IMR-90 (cell line): ENCODE data around the gene SCFD2. TPM values are rescaled to one million over a fixed set of nuclear protein-coding genes. Genes with fewer than 3 reads are reported as not detected.

ENCODE experiments used
- ATAC-seq: fragments of 200-7000 bp; cut with Tn5 transposase; 2 replicates; pipeline ENCODE4 v1.9.1; 2020; ENCODE audit warnings: low read depth, mild to moderate bottlenecking, moderate library complexity
- BruUV-seq: library from RNA; stranded (reverse); fragments of 400-500 nt; replicated peaks from 2 replicates; lab custom pipeline; 2021; lab: Mats Ljungman, UMichigan
- CTCF ChIA-PET: fragments of 300-600 bp; formaldehyde crosslinking; extraction: SDS; loops from one replicate; lab custom pipeline; 2021; ENCODE audit warnings: antibody characterized with exemption; lab: Yijun Ruan, JAX
- POLR2A ChIA-PET: fragments of 300-600 bp; sonication (Branson Sonifier 250); formaldehyde crosslinking; loops from one replicate; lab custom pipeline; 2022; ENCODE audit warnings: antibody characterized with exemption; ENCODE audit not compliant: unreplicated experiment; lab: Charles Lee
- DNase-seq: peaks from one replicate; pipeline ENCODE4 v3.0.0; 2013
- H2AFZ ChIP-seq: replicated peaks from 2 replicates; pipeline ENCODE3; 2013; ENCODE audit warnings: low read length, mild to moderate bottlenecking; ENCODE audit not compliant: poor library complexity
- H2AK5ac ChIP-seq: 2 replicates; pipeline ENCODE4 v1.6.1; 2013; ENCODE audit warnings: low read depth, low read length, inconsistent platforms
- H2AK9ac ChIP-seq: replicated peaks from 2 replicates; pipeline ENCODE3; 2013; ENCODE audit warnings: mild to moderate bottlenecking, low read depth, low read length, moderate library complexity; ENCODE audit not compliant: poor library complexity
- H2BK120ac ChIP-seq: 2 replicates; pipeline ENCODE4 v1.6.1; 2013; ENCODE audit warnings: low read depth, low read length, inconsistent platforms
- H2BK15ac ChIP-seq: 3 replicates; pipeline ENCODE4 v1.6.1; 2013; ENCODE audit warnings: low read depth, low read length, inconsistent platforms
- H2BK20ac ChIP-seq: 2 replicates; pipeline ENCODE4 v1.6.1; 2013; ENCODE audit warnings: low read depth, mild to moderate bottlenecking, inconsistent platforms, low read length, moderate library complexity
- H2BK5ac ChIP-seq: 2 replicates; pipeline ENCODE4 v1.6.1; 2013; ENCODE audit warnings: mild to moderate bottlenecking, low read depth, low read length, inconsistent platforms; ENCODE audit not compliant: poor library complexity, severe bottlenecking
- H3K14ac ChIP-seq: replicated peaks from 2 replicates; pipeline ENCODE4 v1.6.1; 2013; ENCODE audit warnings: low read depth, low read length, inconsistent platforms
- H3K18ac ChIP-seq: 2 replicates; pipeline ENCODE4 v1.6.1; 2013; ENCODE audit warnings: low read depth, low read length, control low read depth
- H3K23ac ChIP-seq: 2 replicates; pipeline ENCODE4 v1.6.1; 2013; ENCODE audit warnings: low read depth, low read length, inconsistent platforms
- H3K27ac ChIP-seq: 2 replicates; pipeline ENCODE4 v1.5.1; 2013; ENCODE audit warnings: mild to moderate bottlenecking, control low read depth, low read length; ENCODE audit not compliant: insufficient read depth
- H3K27me3 ChIP-seq: 2 replicates; pipeline ENCODE4 v1.6.1; 2013; ENCODE audit warnings: low read length; ENCODE audit not compliant: control insufficient read depth, insufficient read depth
- H3K36me3 ChIP-seq: 2 replicates; pipeline ENCODE4 v1.6.1; 2013; ENCODE audit warnings: low read length, mixed read lengths; ENCODE audit not compliant: control insufficient read depth, insufficient read depth
- H3K4ac ChIP-seq: 2 replicates; pipeline ENCODE4 v1.6.1; 2013; ENCODE audit warnings: low read depth, low read length, inconsistent platforms
- H3K4me1 ChIP-seq: 2 replicates; pipeline ENCODE4 v1.6.1; 2013; ENCODE audit warnings: low read length, mixed read lengths; ENCODE audit not compliant: control insufficient read depth, insufficient read depth
- H3K4me2 ChIP-seq: 2 replicates; pipeline ENCODE4 v1.6.1; 2013; ENCODE audit warnings: low read depth, mild to moderate bottlenecking, control low read depth, low read length, moderate library complexity
- H3K4me3 ChIP-seq: 2 replicates; pipeline ENCODE4 v1.5.1; 2013; ENCODE audit warnings: low read depth, mild to moderate bottlenecking, control low read depth, low read length, moderate library complexity; ENCODE audit not compliant: insufficient read depth
- H3K56ac ChIP-seq: 2 replicates; pipeline ENCODE4 v1.6.1; 2013; ENCODE audit warnings: low read length, inconsistent platforms; ENCODE audit not compliant: insufficient read depth; ENCODE audit errors: extremely low read depth
- H3K79me1 ChIP-seq, 2 experiments: 2 replicates each; pipeline ENCODE4 v1.6.1; 2013; ENCODE audit warnings: low read length in 2 of 2, inconsistent platforms in 1 of 2, low read depth in 1 of 2
- H3K9ac ChIP-seq: 2 replicates; pipeline ENCODE4 v1.6.1; 2013; ENCODE audit warnings: low read depth, low read length, control low read depth
- H3K9me1 ChIP-seq: 2 replicates; pipeline ENCODE4 v1.6.1; 2013; ENCODE audit warnings: low read length, inconsistent platforms; ENCODE audit not compliant: insufficient read depth
- H3K9me3 ChIP-seq: 2 replicates; pipeline ENCODE4 v1.6.1; 2013; ENCODE audit warnings: low read length; ENCODE audit not compliant: control insufficient read depth, insufficient read depth
- H4K20me1 ChIP-seq: 2 replicates; pipeline ENCODE4 v1.6.1; 2013; ENCODE audit warnings: low read length, inconsistent platforms; ENCODE audit not compliant: insufficient read depth
- H4K5ac ChIP-seq: 2 replicates; pipeline ENCODE4 v1.6.1; 2013; ENCODE audit warnings: mild to moderate bottlenecking, low read depth, low read length, control low read depth
- H4K8ac ChIP-seq, 2 experiments: 2 replicates each; pipeline ENCODE4 v1.6.1; 2013; ENCODE audit warnings: low read depth in 2 of 2, low read length in 2 of 2, control low read depth in 1 of 2, inconsistent platforms in 1 of 2
- H4K91ac ChIP-seq: 2 replicates; pipeline ENCODE4 v1.6.1; 2013; ENCODE audit warnings: low read depth, low read length, inconsistent platforms; ENCODE audit not compliant: insufficient read depth
- RCOR1 ChIP-seq: IDR thresholded peaks from 2 replicates; pipeline ENCODE4 v1.6.1; 2012; ENCODE audit warnings: mild to moderate bottlenecking, low read length, improper control_type of control experiment; ENCODE audit not compliant: insufficient replicate concordance
- WGBS, 2 experiments: methylation state at CpG; one replicate each; pipeline versions ENCODE4 v1.1.5 to v1.1.7; 2013; ENCODE audit warnings: missing lambda C conversion rate in 2 of 2; ENCODE audit not compliant: insufficient read length in 1 of 2; ENCODE audit errors: extremely low coverage in 2 of 2; 5-methylcytosine and 5-hydroxymethylcytosine counted together
- dilution Hi-C: fragments of 300-500 bp; cut with HindIII; formaldehyde crosslinking; loops from one replicate; pipeline ENCODE4 v1.14.3; 2018; ENCODE audit warnings: low sequenced_read_pairs; ENCODE audit not compliant: unreplicated experiment
- in situ Hi-C: fragments of 300-500 bp; cut with MboI; formaldehyde crosslinking; loops from 3 replicates; pipeline ENCODE4 v1.14.3; 2019; ENCODE audit warnings: low sequenced_read_pairs, inconsistent platforms, mixed read lengths
- intact Hi-C: fragments of 100-400 bp; cut with micrococcal nuclease; formaldehyde crosslinking; loops from 2 replicates; pipeline ENCODE4 v1.10.0; 2022
- polyA plus RNA-seq, 3 experiments: library from polyadenylated mRNA; depleted of rRNA; stranded (reverse); fragments of >200 nt; gene quantifications; 2 replicates each; pipeline ENCODE4 v1.2.3, GENCODE V29; 2012; ENCODE audit warnings: low replicate concordance in 1 of 3
- total RNA-seq: library from RNA; depleted of rRNA; stranded (reverse); fragments of >200 nt; gene quantifications from 2 replicates; pipeline ENCODE4 v1.2.3, GENCODE V29; 2012
- TF ChIP-seq, protein P1 (sequence below): fragments of 150-350 bp; IDR thresholded peaks from 2 replicates; pipeline ENCODE4 v1.6.1; 2016; ENCODE audit warnings: low read depth, mild to moderate bottlenecking, low read length, moderate library complexity, borderline replicate concordance

Gene SCFD2
- total and polyA plus RNA-seq, 2 of the 4 experiments (the other 2 are of a cell fraction): 18.9 to 62.4 TPM

DNA sequence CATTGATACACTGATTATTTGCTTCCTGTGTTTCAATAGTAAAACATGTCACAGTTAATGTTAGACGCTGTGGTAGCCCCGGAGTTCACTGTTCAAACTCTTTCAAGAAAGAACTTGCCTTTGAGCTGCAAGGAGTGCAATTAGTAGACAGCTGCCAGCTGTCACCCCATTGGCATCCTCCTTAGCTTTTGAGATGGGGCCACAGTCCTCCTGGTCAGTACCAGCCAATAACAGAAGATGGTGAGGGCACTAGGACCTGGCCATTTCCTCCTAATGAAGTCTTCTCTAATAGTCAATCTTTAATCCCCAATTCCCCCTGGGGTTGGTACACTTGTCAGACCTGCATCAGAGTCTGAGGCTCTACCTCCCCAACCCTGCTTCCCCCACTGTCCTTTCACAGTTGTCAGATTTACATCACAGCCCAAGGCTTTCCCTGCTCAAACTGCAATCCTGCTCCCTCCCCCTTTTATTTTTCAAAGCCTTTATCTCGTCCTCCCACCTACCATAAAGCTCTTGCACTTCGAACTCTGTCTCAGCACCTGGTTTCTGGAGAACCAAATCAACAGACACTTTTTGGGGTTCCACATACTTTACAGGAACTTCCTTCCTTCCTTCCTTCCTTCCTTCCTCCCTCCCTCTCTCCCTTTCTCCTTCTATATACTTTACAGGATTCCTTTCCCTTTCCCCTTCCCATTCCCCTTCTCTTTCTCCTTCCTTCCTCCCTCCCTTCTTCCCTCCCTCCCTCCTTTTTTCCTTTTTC lies 321.8 kb downstream of the SCFD2 start:
- Histone ChIP-seq H3K18ac (no peak overlapping the region), H3K27ac (no peak overlapping the region), H4K5ac (no peak overlapping the region), H3K9me1 (peaks cover 6% of the 10 kb centered on the region; the same call in 1 of the 2 replicates), H3K4me3 (no peak overlapping the region), H2BK20ac (no peak overlapping the region), H2BK120ac (no peak overlapping the region), H3K36me3 (no peaks in the 10 kb centered on the region), H2BK5ac (no peak overlapping the region), H3K27me3 (no peaks in the 10 kb centered on the region), H3K4ac (no peak overlapping the region), H3K4me2 (no peak overlapping the region), H3K9ac (no peak overlapping the region), H2AK9ac (no peak overlapping the region), H3K4me1 (peaks cover 5% of the 10 kb centered on the region), H2AFZ (no peak overlapping the region), H2BK15ac (no peak overlapping the region), H3K23ac (no peak overlapping the region), H4K8ac (no peak overlapping the region), H3K9me3 (no peaks in the 10 kb centered on the region), H3K56ac (no peak overlapping the region), H2AK5ac (no peak overlapping the region), H4K20me1 (no peaks in the 10 kb centered on the region), H3K14ac (no peak overlapping the region), H4K91ac (no peak overlapping the region), H3K79me1 (no peaks in the 10 kb centered on the region)
- BruUV-seq: no TSS peak
- dilution Hi-C loops: no loop called here
- intact Hi-C loops: no loop called here
- TF ChIP-seq, protein P1, sequence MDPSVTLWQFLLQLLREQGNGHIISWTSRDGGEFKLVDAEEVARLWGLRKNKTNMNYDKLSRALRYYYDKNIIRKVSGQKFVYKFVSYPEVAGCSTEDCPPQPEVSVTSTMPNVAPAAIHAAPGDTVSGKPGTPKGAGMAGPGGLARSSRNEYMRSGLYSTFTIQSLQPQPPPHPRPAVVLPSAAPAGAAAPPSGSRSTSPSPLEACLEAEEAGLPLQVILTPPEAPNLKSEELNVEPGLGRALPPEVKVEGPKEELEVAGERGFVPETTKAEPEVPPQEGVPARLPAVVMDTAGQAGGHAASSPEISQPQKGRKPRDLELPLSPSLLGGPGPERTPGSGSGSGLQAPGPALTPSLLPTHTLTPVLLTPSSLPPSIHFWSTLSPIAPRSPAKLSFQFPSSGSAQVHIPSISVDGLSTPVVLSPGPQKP: no peak
- TF ChIP-seq RCOR1: no peak
- WGBS, 2 experiments: 71% methylated on average over 2 of the region's 4 CpGs; no CpG with 5 or more reads in 1 of the 2 experiments
- DNase-seq: no peak
- POLR2A ChIA-PET: interaction anchor here (0.5 kb wide), 2 partner anchors 12 to 142 kb away, joined by 3 read pairs; no protein-coding TSS in a partner anchor
- no peak for ATAC-seq
- in situ Hi-C loops: no loop called here
- CTCF ChIA-PET: interaction anchor here (0.6 kb wide), 2 partner anchors 597 to 1025 kb away, joined by 3 to 4 read pairs; no protein-coding TSS in a partner anchor
